WI38 (cell line): ENCODE results near the gene GOSR1.

ENCODE experiments used
- H3K4me3 ChIP-seq: 2 replicates; pipeline ENCODE4 v1.5.1; 2011; ENCODE audit warnings: low read depth, mild to moderate bottlenecking, control low read depth, low read length
- CTCF ChIP-seq: IDR thresholded peaks from 2 replicates; pipeline ENCODE4 v1.5.1; 2012; ENCODE audit warnings: low read depth, mild to moderate bottlenecking, control low read depth, low read length

GOSR1 gene

DNA sequence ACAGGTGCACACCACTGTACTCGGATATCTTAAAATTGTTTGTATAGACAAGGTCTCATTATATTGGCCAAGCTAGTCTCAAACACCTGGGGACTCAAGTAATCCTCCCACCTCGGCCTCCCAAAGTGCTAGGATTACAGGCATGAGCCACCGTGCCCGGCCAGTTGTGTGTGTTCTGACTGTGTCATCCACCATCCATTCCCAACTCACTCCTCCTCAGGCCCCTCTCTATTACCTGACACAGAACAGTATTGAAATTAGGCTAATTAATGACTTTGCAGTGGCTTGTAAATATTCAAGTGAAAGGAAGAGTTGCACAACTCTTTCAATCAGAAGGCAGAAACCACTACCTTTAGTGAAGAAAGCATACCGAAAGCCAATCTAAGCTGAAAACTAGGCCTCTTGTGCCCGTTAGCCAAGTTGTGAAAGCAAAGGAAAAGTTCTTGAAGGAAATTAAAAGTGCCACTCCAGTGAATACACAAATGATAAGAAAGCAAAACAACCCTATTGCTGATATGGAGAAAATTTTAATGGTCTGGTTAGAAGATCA, 28.7 kb downstream of the GOSR1 start:
- TF ChIP-seq CTCF = no peak
- H3K4me3 ChIP-seq = no peak overlapping the region

- no peak for TF ChIP-seq CTCF
- H3K4me3 ChIP-seq = no peak overlapping the region
These were observed 29.3 kb downstream of the GOSR1 start for GRCh38 chr17:30506481-30506880.

DNA sequence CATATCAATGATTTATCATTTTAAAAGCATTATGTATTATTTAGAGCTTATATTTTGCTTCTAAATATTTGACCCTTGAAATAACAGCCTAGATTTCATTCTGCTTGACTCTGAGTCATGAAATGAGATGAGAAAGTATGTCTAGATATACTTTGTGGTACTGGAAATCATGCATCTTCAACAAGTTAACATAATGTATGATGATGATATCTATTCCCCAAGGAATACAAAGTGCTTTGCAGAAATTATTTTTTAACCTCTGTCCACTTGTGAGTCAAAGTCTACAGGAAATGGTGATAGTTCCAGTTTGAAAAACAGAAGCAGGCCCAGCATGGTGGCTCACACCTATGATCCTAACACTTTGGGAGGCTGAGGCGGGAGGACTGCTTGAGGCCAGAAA, 36.1 kb downstream of the GOSR1 start:
- no peak overlapping the region for H3K4me3 ChIP-seq
- no peak for TF ChIP-seq CTCF

DNA sequence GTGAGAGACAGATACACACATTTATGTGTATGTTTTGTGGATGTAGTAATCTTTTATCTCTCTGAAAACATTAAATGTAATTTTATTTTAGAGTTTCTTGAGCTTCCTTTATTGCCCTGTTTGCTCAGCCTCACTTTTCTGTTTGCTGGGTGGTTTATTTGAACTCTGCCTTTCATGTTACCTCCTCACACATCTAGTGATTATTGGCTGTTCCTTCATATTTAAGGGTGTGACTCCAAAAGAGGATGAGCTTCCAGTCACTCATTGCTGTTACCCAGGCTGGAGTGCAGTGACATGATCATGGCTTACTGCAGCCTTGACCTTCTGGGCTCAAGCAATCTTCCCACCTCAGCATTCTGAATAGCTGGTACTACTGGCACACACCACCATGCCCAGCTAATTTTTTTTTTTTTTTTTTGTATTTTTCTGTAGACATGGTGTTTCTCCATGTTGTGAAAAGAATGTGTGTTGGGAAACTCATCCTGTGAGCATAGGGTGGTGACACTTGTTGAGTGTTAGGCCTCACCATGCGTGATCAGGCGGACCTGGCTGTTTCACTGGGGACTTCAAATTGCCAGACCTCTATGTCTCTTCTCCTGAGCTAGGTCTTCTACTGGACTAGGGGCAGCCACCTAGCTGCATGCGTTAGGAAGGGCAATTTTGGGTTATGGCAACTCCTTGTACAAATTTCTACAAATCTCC, 37.8 kb downstream of the GOSR1 start:
- H3K4me3 ChIP-seq = no peak overlapping the region
- no peak for TF ChIP-seq CTCF

DNA sequence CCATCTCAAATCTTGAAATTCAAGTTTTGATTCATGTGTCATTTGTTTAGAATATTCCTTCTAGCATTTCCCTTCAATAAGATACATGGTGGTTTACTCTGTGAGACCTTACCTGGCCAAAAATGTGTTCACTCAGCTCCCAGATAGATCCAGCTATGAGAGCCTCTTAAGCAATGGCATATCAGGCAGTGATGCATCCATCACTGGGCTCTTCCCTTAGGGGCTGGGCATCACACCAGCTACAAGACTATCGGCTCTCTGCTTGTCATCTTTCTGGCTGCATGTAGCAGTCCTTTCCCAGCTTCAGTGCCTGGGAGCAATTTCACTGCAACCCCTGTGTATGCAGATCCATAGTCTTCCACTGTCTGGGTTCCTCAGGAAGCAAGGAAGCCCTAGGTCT, 40.6 kb downstream of the GOSR1 start:
- no peak for TF ChIP-seq CTCF
- no peak overlapping the region for H3K4me3 ChIP-seq

- no peak overlapping the region for H3K4me3 ChIP-seq
- no peak for TF ChIP-seq CTCF
These were observed 42.0 kb downstream of the GOSR1 start for GRCh38 chr17:30519166-30519565.

DNA sequence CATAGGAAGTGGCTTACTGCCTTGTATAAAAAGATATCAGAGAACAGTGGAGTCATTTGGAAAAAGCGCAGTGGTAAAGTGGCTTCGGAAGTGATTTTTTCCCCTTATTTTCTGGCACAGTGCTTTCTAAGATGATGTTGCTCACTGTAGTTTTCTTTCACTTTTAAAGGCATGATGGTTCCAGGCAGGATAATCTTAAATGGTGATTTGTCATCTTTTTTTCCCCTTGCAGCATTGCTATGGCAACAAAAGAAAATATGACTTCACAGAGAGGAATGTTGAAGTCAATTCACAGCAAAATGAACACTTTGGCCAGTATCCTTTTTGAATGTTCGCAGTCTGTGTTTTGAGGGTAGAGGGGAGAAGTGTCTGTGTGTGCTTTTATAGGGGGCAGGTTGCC, 42.5 kb downstream of the GOSR1 start:
- 0 out of 2 replicates have a peak overlapping the region, but pooled peaks have one; percentile 12 for H3K4me3 ChIP-seq
- no peak for TF ChIP-seq CTCF
